HEK293 (cell line): ENCODE measurements around the gene IQGAP3.

Experiments used
- GLI2 ChIP-seq: fragments of 450-650 bp; formaldehyde crosslinking; IDR thresholded peaks from 2 replicates; pipeline ENCODE4; 2017; ENCODE audit warnings: missing biosample characterization, missing genetic modification characterization, low read depth, borderline replicate concordance
- KLF9 ChIP-seq: fragments of 450-650 bp; formaldehyde crosslinking; IDR thresholded peaks from 2 replicates; pipeline ENCODE4 v1.5.1; 2016; ENCODE audit warnings: missing biosample characterization, missing genetic modification characterization, low read depth
- SETDB1 ChIP-seq: IDR thresholded peaks from one replicate; pipeline ENCODE4 v1.6.1; 2017; ENCODE audit warnings: mild to moderate bottlenecking, low read length, moderate library complexity, mixed read lengths; ENCODE audit not compliant: insufficient read length
- ZBTB7A ChIP-seq: fragments of 450-650 bp; formaldehyde crosslinking; IDR thresholded peaks from 2 replicates; pipeline ENCODE4 v1.5.1; 2016; ENCODE audit warnings: low read depth, missing biosample characterization, missing genetic modification characterization
- ZNF114 ChIP-seq: fragments of 450-650 bp; formaldehyde crosslinking; IDR thresholded peaks from 2 replicates; pipeline ENCODE4 v1.5.0; 2017; ENCODE audit warnings: missing biosample characterization, missing genetic modification characterization
- ZNF138 ChIP-seq: fragments of 450-650 bp; formaldehyde crosslinking; IDR thresholded peaks from 2 replicates; pipeline ENCODE4 v1.5.1; 2016; ENCODE audit warnings: missing biosample characterization, missing genetic modification characterization, borderline replicate concordance
- ZNF239 ChIP-seq: fragments of 450-650 bp; formaldehyde crosslinking; IDR thresholded peaks from 2 replicates; pipeline ENCODE4 v1.5.1; 2016; ENCODE audit warnings: missing biosample characterization, missing genetic modification characterization
- ZNF350 ChIP-seq: fragments of 450-650 bp; formaldehyde crosslinking; IDR thresholded peaks from 2 replicates; pipeline ENCODE4 v1.5.0; 2017; ENCODE audit warnings: missing biosample characterization, mild to moderate bottlenecking, missing genetic modification characterization
- ZNF366 ChIP-seq: fragments of 450-650 bp; formaldehyde crosslinking; conservative IDR thresholded peaks from 2 replicates; pipeline ENCODE4 v1.5.1; 2016; ENCODE audit warnings: missing biosample characterization, missing genetic modification characterization
- ZNF600 ChIP-seq: fragments of 450-650 bp; formaldehyde crosslinking; IDR thresholded peaks from 2 replicates; pipeline ENCODE4 v1.5.1; 2016; ENCODE audit warnings: missing biosample characterization, missing genetic modification characterization
- ZNF626 ChIP-seq: fragments of 450-650 bp; sonication (Bioruptor Pico); formaldehyde crosslinking; IDR thresholded peaks from 2 replicates; pipeline ENCODE4 v1.5.1; 2018; ENCODE audit warnings: missing biosample characterization, missing genetic modification characterization, inconsistent platforms
- ZNF664 ChIP-seq: fragments of 450-650 bp; formaldehyde crosslinking; IDR thresholded peaks from 2 replicates; pipeline ENCODE4 v1.5.1; 2016; ENCODE audit warnings: missing biosample characterization, missing genetic modification characterization
- ZSCAN16 ChIP-seq: fragments of 450-650 bp; formaldehyde crosslinking; IDR thresholded peaks from 2 replicates; pipeline ENCODE4 v1.5.1; 2016; ENCODE audit warnings: missing biosample characterization, missing genetic modification characterization
- TF ChIP-seq, protein P1 (sequence below): fragments of 450-650 bp; formaldehyde crosslinking; IDR thresholded peaks from 2 replicates; pipeline ENCODE4 v1.5.1; 2016; ENCODE audit warnings: missing biosample characterization, missing genetic modification characterization
- TF ChIP-seq, protein P2 (sequence below): fragments of 450-650 bp; formaldehyde crosslinking; IDR thresholded peaks from 2 replicates; pipeline ENCODE4 v1.5.1; 2016; ENCODE audit warnings: missing biosample characterization, missing genetic modification characterization
- TF ChIP-seq, protein P3 (sequence below): fragments of 450-650 bp; formaldehyde crosslinking; IDR thresholded peaks from 2 replicates; pipeline ENCODE4 v1.5.1; 2016; ENCODE audit warnings: missing biosample characterization, missing genetic modification characterization
- TF ChIP-seq, protein P4 (sequence below): fragments of 450-650 bp; formaldehyde crosslinking; conservative IDR thresholded peaks from 2 replicates; pipeline ENCODE4 v1.5.1; 2016; ENCODE audit warnings: low read depth, missing biosample characterization, missing genetic modification characterization
- TF ChIP-seq, protein P5 (sequence below): fragments of 450-650 bp; formaldehyde crosslinking; IDR thresholded peaks from 2 replicates; pipeline ENCODE4 v1.5.1; 2016; ENCODE audit warnings: missing biosample characterization, missing genetic modification characterization
- TF ChIP-seq, protein P6 (sequence below): fragments of 450-650 bp; formaldehyde crosslinking; IDR thresholded peaks from 2 replicates; pipeline ENCODE4 v1.5.1; 2017; ENCODE audit warnings: missing biosample characterization, missing genetic modification characterization
- TF ChIP-seq, protein P7 (sequence below): sonication (generic); formaldehyde crosslinking; IDR thresholded peaks from 2 replicates; pipeline ENCODE4 v1.8.1; 2022; ENCODE audit warnings: mild to moderate bottlenecking, moderate library complexity, missing genetic modification reagents
- TF ChIP-seq, protein P8 (sequence below): fragments of 450-650 bp; formaldehyde crosslinking; IDR thresholded peaks from 2 replicates; pipeline ENCODE4 v1.5.1; 2016; ENCODE audit warnings: missing biosample characterization, missing genetic modification characterization

IQGAP3 gene

DNA sequence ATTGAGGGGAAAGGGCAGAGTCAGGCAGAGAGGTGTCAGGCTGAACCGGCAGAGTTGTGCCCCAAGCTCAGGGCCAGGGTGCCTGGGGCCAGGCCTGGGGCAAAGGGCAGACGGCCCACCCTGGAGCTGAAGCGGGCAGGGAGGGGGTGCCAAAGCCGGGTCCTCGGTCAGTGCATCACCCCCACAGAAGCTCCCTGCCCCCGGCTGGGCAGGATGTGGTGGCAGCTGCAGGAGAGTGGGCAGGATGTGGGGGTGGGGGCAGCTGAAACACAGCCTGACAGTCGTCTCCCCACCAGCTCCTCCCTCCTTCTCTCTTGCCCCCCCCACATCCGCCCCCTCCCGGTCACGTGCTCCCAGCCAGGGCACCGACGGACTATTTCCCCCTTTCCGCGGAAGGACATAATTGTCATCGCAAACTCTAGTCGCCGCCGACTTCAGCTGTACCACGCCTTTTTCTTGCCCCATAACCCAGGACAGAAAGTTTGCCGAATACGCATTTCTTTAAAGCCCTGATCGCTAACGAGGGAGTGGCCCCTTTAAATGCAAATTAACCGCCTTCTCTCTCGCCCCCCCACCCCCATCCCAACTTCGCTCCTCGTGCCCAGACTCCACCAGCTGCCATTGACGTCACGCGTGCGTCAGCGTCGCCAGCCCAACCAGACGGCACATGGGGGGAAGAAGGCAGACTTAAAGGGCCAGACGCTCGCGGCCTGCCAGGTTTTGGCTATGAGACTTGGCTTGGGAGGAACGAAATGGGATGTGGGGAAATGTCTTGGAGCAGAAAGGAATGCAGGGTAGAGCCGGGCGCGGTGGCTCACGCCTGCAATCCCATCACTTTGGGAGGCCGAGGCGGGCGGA is 67.3 kb downstream of the IQGAP3 start (continued):
- TF ChIP-seq KLF9 (tag by site-specific recombination) (peak; percentile 89), ZNF664 (tag by site-specific recombination) (no peak), ZBTB7A (peak; percentile 56; the same call in 1 of the 2 replicates), ZNF350 (tag by site-specific recombination) (no peak), ZNF239 (no peak), ZNF114 (tag by site-specific recombination) (no peak), ZNF138 (tag by site-specific recombination) (no peak), ZNF366 (tag by site-specific recombination) (peak; percentile 70), ZSCAN16 (tag by site-specific recombination) (no peak), SETDB1 (no peak), ZNF600 (tag by site-specific recombination) (0 out of 2 replicates have a peak, but pooled peaks have one; percentile 26), ZNF626 (tag by site-specific recombination) (no peak), GLI2 (tag by site-specific recombination) (no peak)
- TF ChIP-seq, protein P1, sequence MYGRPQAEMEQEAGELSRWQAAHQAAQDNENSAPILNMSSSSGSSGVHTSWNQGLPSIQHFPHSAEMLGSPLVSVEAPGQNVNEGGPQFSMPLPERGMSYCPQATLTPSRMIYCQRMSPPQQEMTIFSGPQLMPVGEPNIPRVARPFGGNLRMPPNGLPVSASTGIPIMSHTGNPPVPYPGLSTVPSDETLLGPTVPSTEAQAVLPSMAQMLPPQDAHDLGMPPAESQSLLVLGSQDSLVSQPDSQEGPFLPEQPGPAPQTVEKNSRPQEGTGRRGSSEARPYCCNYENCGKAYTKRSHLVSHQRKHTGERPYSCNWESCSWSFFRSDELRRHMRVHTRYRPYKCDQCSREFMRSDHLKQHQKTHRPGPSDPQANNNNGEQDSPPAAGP: peak; percentile 95
- TF ChIP-seq, protein P2, sequence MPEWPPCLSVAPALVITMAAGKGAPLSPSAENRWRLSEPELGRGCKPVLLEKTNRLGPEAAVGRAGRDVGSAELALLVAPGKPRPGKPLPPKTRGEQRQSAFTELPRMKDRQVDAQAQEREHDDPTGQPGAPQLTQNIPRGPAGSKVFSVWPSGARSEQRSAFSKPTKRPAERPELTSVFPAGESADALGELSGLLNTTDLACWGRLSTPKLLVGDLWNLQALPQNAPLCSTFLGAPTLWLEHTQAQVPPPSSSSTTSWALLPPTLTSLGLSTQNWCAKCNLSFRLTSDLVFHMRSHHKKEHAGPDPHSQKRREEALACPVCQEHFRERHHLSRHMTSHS (tag by site-specific recombination): no peak
- TF ChIP-seq, protein P3, sequence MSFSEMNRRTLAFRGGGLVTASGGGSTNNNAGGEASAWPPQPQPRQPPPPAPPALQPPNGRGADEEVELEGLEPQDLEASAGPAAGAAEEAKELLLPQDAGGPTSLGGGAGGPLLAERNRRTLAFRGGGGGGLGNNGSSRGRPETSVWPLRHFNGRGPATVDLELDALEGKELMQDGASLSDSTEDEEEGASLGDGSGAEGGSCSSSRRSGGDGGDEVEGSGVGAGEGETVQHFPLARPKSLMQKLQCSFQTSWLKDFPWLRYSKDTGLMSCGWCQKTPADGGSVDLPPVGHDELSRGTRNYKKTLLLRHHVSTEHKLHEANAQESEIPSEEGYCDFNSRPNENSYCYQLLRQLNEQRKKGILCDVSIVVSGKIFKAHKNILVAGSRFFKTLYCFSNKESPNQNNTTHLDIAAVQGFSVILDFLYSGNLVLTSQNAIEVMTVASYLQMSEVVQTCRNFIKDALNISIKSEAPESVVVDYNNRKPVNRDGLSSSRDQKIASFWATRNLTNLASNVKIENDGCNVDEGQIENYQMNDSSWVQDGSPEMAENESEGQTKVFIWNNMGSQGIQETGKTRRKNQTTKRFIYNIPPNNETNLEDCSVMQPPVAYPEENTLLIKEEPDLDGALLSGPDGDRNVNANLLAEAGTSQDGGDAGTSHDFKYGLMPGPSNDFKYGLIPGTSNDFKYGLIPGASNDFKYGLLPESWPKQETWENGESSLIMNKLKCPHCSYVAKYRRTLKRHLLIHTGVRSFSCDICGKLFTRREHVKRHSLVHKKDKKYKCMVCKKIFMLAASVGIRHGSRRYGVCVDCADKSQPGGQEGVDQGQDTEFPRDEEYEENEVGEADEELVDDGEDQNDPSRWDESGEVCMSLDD: peak; percentile 87
- TF ChIP-seq, protein P4, sequence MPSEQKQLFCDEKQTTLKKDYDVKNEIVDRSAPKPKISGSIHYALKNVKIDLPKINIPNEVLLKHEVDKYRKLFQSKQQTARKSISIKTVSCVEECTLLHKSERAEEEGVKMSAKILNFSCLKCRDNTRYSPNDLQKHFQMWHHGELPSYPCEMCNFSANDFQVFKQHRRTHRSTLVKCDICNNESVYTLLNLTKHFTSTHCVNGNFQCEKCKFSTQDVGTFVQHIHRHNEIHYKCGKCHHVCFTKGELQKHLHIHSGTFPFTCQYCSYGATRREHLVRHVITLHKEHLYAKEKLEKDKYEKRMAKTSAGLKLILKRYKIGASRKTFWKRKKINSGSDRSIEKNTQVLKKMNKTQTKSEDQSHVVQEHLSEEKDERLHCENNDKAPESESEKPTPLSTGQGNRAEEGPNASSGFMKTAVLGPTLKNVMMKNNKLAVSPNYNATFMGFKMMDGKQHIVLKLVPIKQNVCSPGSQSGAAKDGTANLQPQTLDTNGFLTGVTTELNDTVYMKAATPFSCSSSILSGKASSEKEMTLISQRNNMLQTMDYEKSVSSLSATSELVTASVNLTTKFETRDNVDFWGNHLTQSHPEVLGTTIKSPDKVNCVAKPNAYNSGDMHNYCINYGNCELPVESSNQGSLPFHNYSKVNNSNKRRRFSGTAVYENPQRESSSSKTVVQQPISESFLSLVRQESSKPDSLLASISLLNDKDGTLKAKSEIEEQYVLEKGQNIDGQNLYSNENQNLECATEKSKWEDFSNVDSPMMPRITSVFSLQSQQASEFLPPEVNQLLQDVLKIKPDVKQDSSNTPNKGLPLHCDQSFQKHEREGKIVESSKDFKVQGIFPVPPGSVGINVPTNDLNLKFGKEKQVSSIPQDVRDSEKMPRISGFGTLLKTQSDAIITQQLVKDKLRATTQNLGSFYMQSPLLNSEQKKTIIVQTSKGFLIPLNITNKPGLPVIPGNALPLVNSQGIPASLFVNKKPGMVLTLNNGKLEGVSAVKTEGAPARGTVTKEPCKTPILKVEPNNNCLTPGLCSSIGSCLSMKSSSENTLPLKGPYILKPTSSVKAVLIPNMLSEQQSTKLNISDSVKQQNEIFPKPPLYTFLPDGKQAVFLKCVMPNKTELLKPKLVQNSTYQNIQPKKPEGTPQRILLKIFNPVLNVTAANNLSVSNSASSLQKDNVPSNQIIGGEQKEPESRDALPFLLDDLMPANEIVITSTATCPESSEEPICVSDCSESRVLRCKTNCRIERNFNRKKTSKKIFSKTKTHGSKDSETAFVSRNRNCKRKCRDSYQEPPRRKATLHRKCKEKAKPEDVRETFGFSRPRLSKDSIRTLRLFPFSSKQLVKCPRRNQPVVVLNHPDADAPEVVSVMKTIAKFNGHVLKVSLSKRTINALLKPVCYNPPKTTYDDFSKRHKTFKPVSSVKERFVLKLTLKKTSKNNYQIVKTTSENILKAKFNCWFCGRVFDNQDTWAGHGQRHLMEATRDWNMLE (tag by site-specific recombination): 0 out of 2 replicates have a peak, but pooled peaks have one; percentile 17
- TF ChIP-seq, protein P5, sequence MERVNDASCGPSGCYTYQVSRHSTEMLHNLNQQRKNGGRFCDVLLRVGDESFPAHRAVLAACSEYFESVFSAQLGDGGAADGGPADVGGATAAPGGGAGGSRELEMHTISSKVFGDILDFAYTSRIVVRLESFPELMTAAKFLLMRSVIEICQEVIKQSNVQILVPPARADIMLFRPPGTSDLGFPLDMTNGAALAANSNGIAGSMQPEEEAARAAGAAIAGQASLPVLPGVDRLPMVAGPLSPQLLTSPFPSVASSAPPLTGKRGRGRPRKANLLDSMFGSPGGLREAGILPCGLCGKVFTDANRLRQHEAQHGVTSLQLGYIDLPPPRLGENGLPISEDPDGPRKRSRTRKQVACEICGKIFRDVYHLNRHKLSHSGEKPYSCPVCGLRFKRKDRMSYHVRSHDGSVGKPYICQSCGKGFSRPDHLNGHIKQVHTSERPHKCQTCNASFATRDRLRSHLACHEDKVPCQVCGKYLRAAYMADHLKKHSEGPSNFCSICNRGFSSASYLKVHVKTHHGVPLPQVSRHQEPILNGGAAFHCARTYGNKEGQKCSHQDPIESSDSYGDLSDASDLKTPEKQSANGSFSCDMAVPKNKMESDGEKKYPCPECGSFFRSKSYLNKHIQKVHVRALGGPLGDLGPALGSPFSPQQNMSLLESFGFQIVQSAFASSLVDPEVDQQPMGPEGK (tag by site-specific recombination): peak; percentile 99
- TF ChIP-seq, protein P6, sequence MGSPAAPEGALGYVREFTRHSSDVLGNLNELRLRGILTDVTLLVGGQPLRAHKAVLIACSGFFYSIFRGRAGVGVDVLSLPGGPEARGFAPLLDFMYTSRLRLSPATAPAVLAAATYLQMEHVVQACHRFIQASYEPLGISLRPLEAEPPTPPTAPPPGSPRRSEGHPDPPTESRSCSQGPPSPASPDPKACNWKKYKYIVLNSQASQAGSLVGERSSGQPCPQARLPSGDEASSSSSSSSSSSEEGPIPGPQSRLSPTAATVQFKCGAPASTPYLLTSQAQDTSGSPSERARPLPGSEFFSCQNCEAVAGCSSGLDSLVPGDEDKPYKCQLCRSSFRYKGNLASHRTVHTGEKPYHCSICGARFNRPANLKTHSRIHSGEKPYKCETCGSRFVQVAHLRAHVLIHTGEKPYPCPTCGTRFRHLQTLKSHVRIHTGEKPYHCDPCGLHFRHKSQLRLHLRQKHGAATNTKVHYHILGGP (tag by site-specific recombination): no peak
- TF ChIP-seq, protein P7, sequence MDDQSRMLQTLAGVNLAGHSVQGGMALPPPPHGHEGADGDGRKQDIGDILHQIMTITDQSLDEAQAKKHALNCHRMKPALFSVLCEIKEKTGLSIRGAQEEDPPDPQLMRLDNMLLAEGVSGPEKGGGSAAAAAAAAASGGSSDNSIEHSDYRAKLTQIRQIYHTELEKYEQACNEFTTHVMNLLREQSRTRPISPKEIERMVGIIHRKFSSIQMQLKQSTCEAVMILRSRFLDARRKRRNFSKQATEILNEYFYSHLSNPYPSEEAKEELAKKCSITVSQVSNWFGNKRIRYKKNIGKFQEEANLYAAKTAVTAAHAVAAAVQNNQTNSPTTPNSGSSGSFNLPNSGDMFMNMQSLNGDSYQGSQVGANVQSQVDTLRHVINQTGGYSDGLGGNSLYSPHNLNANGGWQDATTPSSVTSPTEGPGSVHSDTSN: no peak
- TF ChIP-seq, protein P8, sequence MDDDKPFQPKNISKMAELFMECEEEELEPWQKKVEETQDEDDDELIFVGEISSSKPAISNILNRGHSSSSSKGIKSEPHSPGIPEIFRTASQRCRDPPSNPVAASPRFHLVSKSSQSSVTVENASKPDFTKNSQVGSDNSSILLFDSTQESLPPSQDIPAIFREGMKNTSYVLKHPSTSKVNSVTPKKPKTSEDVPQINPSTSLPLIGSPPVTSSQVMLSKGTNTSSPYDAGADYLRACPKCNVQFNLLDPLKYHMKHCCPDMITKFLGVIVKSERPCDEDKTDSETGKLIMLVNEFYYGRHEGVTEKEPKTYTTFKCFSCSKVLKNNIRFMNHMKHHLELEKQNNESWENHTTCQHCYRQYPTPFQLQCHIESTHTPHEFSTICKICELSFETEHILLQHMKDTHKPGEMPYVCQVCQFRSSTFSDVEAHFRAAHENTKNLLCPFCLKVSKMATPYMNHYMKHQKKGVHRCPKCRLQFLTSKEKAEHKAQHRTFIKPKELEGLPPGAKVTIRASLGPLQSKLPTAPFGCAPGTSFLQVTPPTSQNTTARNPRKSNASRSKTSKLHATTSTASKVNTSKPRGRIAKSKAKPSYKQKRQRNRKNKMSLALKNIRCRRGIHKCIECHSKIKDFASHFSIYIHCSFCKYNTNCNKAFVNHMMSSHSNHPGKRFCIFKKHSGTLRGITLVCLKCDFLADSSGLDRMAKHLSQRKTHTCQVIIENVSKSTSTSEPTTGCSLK (tag by site-specific recombination): no peak
